Forelimb muscle (tissue), 1 donor: ENCODE measurements around the gene MANEAL. TPM values are rescaled to one million over a fixed set of nuclear protein-coding genes. Genes with fewer than 3 reads are reported as not detected.
"Not testable (repeated sequence)": the region's sequence is repeated elsewhere in the genome, so short reads cannot be mapped to it uniquely, and the experiment has no call there.

Source experiments
- DNase-seq: peaks from one replicate; pipeline ENCODE4 v3.0.0-alpha.2; 2013; ENCODE audit warnings: low read depth
- polyA plus RNA-seq: library from polyadenylated mRNA; unstranded; fragments of 120-200 nt; gene quantifications from one replicate; pipeline ENCODE4 v1.2.1, GENCODE V29; 2013; ENCODE audit not compliant: insufficient read length

The MANEAL gene, protein sequence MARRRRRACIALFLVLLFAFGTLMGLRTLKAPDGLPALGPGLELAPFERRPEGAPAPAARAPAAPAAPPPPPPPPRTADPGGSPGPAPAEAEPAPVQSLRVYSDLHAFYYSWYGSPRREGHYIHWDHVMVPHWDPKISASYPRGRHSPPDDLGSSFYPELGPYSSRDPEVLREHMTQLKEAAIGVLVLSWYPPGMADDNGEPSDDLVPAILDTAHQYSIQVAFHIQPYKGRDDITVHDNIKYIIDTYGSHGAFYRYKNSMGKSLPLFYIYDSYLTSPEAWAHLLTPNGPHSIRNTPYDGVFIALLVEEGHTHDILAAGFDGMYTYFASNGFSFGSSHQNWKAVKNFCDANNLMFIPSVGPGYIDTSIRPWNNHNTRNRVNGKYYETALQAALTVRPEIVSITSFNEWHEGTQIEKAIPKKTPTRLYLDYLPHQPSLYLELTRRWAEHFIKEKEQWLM
- 2.9 TPM for polyA plus RNA-seq

- no peak for DNase-seq
Measured at GRCh38 chr1:37793773-37794371, at the start of gene MANEAL. Gene MANEAL, plus strand, starts transcription at chr1:37793847. Its CDS starts 336 bp downstream, at chr1:37794183.

DNA sequence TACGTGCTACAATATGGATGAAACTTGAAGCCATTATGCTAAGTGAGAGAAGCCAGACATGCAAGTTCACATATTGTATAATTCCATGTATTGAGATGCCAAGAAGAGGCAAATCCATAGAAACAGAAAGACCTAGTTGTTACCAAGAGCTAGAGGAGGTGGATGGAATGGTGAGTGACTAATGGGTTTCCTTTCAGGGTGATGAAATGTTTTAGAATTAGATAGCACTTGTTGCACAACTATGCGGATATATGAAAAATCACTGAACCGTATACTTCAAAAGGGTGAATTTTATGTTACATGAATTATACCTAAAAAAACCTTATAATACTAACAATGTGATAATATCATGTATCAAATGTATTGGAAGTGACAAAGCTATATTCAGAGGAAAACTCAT is 46.8 kb upstream of the MANEAL start:
- DNase-seq, result no peak

GRCh38 chr1:37748565-37748964 is 45.1 kb upstream of the MANEAL start:
- DNase-seq, result no peak

- no peak for DNase-seq
Measured at GRCh38 chr1:37752213-37752582, 41.4 kb upstream of the MANEAL start.

- no peak for DNase-seq
Measured at GRCh38 chr1:37752583-37753471, 40.8 kb upstream of the MANEAL start.

GRCh38 chr1:37753473-37754321 is 40.0 kb upstream of the MANEAL start:
- no peak for DNase-seq

- no peak for DNase-seq
Measured at GRCh38 chr1:37755290-37755689, 38.4 kb upstream of the MANEAL start.

DNA sequence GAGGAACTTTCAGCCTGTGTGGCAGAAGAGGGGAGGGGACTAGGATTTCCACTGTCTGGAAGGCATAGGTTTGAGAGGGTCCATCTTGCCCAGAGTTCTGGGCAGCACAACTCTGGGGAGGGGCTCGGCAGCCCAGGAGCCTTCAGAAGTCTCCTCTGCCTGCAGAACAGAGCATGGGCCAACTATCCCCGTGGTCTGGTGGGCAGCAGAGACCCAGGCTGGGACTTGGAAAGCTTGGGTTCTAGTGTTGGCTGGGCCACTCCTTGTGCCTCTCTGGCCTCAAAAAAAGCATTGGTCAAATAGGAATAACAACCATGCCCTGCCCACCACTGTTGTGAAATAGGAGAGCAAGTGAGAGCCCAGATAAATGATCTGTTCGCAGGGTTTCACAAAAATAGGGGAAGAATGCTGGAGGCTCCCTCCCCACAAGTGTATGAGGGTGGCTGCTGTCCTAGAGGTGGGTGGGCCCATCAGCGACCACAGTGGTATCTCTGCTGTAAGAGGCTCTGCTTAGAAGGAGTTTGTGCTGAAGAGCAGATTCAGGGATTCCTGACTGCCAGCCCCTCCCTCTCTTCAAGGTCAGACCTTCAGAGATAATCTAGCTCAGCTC is 37.6 kb upstream of the MANEAL start:
- DNase-seq, result no peak

- no peak for DNase-seq
Measured at GRCh38 chr1:37759451-37759850, 34.2 kb upstream of the MANEAL start.

DNA sequence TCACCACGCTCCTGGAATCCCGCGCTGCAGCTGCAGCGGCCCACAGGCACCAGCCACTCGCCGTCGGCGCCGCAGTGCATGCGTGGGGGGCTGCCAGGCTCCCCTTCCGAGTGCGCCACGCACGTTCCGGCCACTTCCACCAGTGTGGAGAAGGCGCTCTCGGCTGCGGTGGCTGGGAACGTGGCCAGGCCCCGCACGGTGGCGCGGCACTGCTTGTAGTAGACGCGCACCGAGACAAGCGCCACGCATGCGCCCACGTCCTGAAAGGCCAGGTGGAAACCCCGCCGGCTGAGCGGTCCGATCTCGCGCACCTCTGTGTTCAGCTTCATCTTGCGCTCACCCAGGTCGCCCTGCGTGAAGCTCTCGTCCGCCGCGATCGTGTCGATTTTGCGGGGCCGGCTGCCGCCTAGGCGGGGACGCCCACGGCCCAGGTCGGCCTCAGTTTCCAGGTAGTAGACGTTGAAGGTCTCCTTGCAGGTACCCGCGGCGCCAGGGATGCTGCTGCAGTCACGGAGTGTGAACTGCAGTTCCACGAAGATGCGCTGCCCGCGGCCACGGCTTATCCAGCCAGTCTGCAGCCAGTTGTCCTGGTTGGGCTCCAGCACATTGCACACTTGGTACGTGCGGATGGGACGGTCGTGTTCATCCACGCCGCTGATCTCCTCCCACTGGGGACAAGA is 32.1 kb upstream of the MANEAL start:
- DNase-seq, result no peak

DNA sequence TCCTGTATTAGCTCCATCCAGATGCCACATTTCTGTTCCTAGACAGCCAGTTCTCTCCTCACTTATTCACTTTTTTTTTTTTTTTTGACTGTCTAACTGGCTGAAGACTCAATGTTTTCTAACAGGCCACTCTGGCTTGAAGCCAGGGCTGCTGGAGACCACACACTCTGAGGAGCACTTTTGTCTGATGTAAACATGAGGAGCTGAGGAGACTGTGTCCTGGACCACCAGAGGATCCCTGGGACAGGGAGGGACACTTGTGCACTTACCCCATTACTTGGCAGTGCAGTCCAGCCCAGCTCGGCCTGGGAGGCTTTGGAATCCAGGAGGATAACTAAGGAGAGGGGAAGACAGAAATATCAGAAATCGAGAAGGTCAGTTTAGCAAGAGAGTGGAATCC is 31.1 kb upstream of the MANEAL start:
- no peak for DNase-seq

GRCh38 chr1:37763791-37764413 is 29.7 kb upstream of the MANEAL start:
- DNase-seq, result no peak

GRCh38 chr1:37764414-37764825 is 29.2 kb upstream of the MANEAL start:
- DNase-seq, result peak; percentile 20

DNA sequence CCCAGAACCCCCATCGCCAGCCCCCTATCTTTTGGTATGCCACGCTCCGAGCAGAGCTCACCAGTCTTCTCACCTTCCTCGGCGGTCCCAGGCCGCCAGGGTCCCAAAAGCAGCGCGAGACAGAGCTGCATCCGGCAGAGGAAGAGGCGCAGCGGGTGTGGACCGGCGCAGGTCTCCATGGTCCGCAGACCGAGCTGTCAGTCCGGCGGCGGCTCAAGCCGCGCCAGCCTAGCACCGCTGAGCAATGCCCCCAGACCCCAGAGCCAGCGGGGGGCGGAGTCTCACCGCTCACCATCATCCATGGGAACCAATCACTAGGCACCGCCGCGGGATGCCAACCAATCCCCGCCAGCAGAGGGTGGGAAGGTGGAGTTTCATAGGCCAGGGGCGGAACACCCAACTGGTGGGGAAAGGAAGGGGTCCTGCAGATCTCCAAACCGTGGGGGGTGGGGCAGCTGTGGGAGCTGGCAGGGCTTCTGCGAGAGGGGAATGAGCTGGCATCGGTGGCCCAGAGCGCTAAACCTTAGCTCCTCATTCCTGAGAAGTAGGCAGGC is 28.7 kb upstream of the MANEAL start, which contains the start of gene EPHA10:
Gene EPHA10 (minus strand): TSS at position 233 of the 554 bp plus-strand sequence. CDS start 54 bp downstream, at position 179.
- no peak for DNase-seq

GRCh38 chr1:37765916-37766664 is 27.6 kb upstream of the MANEAL start:
- DNase-seq, result no peak

- DNase-seq, result no peak
Measured at GRCh38 chr1:37767488-37767887, 26.2 kb upstream of the MANEAL start.

DNA sequence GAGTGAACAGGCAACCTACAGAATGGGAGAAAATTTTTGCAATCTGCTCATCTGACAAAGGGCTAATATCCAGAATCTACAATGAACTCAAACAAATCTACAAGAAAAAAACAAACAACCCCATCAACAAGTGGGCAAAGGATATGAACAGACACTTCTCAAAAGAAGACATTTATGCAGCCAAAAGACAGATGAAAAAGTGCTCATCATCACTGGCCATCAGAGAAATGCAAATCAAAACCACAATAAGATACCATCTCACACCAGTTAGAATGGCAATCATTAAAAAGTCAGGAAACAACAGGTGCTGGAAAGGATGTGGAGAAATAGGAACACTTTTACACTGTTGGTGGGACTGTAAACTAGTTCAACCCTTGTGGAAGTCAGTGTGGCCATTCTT is 22.2 kb upstream of the MANEAL start:
- DNase-seq, result not testable (repeated sequence)

- DNase-seq, result no peak
Measured at GRCh38 chr1:37776946-37777516, 16.6 kb upstream of the MANEAL start.
